Ascending aorta (tissue), 2 donors: Measurements from ENCODE around the gene ZSWIM3. TPM values are rescaled to one million over a fixed set of nuclear protein-coding genes. Genes with fewer than 3 reads are reported as not detected.
"Not testable (repeated sequence)": the region's sequence is repeated elsewhere in the genome, so short reads cannot be mapped to it uniquely, and the experiment has no call there.

Source experiments
- DNase-seq, 2 donors: peaks; one replicate each; pipeline ENCODE4 v3.0.0-alpha.2; 2019; ENCODE audit warnings: low spot score in 2 of 2
- H3K27ac ChIP-seq, 2 donors: fragments of 200-600 bp; sonication (generic); one replicate each; pipeline ENCODE4 v1.5.1; 2016 to 2017; ENCODE audit warnings: mild to moderate bottlenecking in 1 of 2
- H3K27me3 ChIP-seq: fragments of 200-600 bp; sonication (generic); one replicate; pipeline ENCODE4 v1.5.1; 2017
- H3K36me3 ChIP-seq, 2 donors: fragments of 200-600 bp; sonication (generic); one replicate each; pipeline ENCODE4 v1.5.1; 2016
- H3K4me1 ChIP-seq, 2 donors: fragments of 200-600 bp; sonication (generic); one replicate each; pipeline ENCODE4 v1.5.1; 2016 to 2017; ENCODE audit warnings: mild to moderate bottlenecking in 1 of 2
- H3K4me3 ChIP-seq, 2 donors: fragments of 200-600 bp; sonication (generic); one replicate each; pipeline ENCODE4 v1.5.1; 2016 to 2017; ENCODE audit warnings: mild to moderate bottlenecking in 1 of 2
- H3K9me3 ChIP-seq, 2 donors: fragments of 200-600 bp; sonication (generic); one replicate each; pipeline ENCODE4 v1.5.1; 2016
- CTCF ChIP-seq, 3 experiments: fragments of 200-600 bp in 2 of 3; fragments of 450-650 bp in 1 of 3; sonication (generic) in 2 of 3; IDR thresholded peaks; one replicate each; pipeline ENCODE4 v1.5.1; 2016 to 2019; ENCODE audit warnings: antibody characterized with exemption in 3 of 3, mild to moderate bottlenecking in 1 of 3, moderate library complexity in 1 of 3
- intact Hi-C: fragments of 100-400 bp; cut with DNase I; formaldehyde crosslinking; loops from one replicate; pipeline ENCODE4 v1.15.1; 2023
- total RNA-seq: library from RNA; depleted of rRNA; stranded (reverse); fragments of >200 nt; gene quantifications from one replicate; pipeline ENCODE4 v1.1.0, GENCODE V29; 2016

Gene ZSWIM3
- total RNA-seq, 1 donor from 2014 or later = 6.8 TPM

DNA sequence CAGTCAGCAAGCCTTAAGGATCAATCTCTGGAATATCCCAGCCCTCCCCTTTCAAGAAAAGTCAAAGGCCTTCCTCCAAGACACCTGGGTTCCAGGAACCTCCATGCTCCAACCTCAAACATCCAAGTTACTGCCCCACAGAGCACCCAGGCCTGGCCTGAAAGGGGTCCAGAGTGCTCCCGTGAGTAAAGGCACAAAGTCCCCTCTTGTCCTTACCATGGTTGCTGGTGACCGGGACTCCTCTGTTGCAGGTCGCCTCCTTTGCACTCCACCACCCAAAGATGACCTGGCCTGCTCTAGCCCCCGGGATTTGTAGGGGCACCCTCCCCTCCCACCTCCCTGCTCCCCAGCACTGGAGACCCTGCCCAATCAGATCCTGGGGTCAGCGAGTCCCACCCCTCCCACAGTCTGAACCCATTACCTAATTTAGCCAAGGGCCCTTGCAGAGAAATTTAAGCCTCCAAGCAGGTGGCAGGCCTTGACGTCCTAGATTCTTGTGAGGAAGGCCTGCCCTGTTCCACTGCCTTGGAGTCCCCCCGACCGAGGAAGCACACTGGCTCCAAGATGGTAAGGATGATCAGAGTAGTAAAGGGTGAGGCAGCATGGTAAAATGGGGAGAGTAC lies 30.3 kb upstream of the ZSWIM3 start, which contains the start of gene TNNC2:
Gene TNNC2, minus strand, starts transcription at position 283 of the 623 bp plus-strand sequence. Its CDS starts 64 bp downstream, at position 219.
- Histone ChIP-seq H3K4me3 (no peak within 1 kb of the TSS), H3K4me1 (peaks cover 15 to 45% of the 10 kb centered on the region in 2 donors), H3K36me3 (no peaks in the 10 kb centered on the region), H3K27me3 (no peaks in the 10 kb centered on the region), H3K9me3 (no peaks in the 10 kb centered on the region), H3K27ac (peak within 1 kb of the TSS; percentile 84 to 92)
- DNase-seq = no peak
- intact Hi-C loops = no loop called here
- no peak for TF ChIP-seq CTCF (IDR thresholded peaks at IDR 0.05)

DNA sequence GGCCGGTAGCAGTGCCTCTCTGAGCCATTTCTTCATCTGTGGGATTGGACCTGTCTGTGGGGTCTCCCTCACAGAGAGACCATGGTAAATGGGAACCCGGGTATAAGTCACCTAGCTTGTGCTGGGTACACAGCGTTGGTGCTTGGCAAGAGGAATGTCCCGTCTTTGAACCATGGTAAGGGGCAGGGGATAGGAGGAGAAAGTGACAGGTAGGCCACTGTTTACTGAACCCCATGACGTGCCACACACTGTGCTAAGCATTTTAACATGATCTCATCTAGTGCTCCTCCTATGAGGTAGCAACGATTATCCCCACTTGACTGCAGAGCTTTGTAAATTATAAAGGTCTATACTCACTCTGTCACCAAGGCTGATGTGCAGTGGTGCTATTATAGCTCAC lies 29.7 kb upstream of the ZSWIM3 start:
- Histone ChIP-seq H3K27me3 (no peaks in the 10 kb centered on the region), H3K36me3 (no peaks in the 10 kb centered on the region), H3K27ac (peak overlapping the region; percentile 84 to 92), H3K4me3 (no peak overlapping the region), H3K9me3 (no peaks in the 10 kb centered on the region), H3K4me1 (peaks cover 17 to 45% of the 10 kb centered on the region in 2 donors)
- no peak for TF ChIP-seq CTCF (IDR thresholded peaks at IDR 0.05)
- intact Hi-C loops = no loop called here
- no peak for DNase-seq

GRCh38 chr20:45828589-45828988 lies 28.8 kb upstream of the ZSWIM3 start:
- intact Hi-C loops = no loop called here
- H3K36me3 ChIP-seq = no peaks in the 10 kb centered on the region
- peak in 1 of 2 donors; percentile 81 for DNase-seq
- H3K27me3 ChIP-seq = no peaks in the 10 kb centered on the region
- H3K9me3 ChIP-seq = no peaks in the 10 kb centered on the region
- H3K27ac ChIP-seq = peak overlapping the region; percentile 84 to 92
- no peak overlapping the region for H3K4me3 ChIP-seq
- TF ChIP-seq CTCF (IDR thresholded peaks at IDR 0.05) = no peak
- peaks cover 22 to 44% of the 10 kb centered on the region in 2 donors for H3K4me1 ChIP-seq

DNA sequence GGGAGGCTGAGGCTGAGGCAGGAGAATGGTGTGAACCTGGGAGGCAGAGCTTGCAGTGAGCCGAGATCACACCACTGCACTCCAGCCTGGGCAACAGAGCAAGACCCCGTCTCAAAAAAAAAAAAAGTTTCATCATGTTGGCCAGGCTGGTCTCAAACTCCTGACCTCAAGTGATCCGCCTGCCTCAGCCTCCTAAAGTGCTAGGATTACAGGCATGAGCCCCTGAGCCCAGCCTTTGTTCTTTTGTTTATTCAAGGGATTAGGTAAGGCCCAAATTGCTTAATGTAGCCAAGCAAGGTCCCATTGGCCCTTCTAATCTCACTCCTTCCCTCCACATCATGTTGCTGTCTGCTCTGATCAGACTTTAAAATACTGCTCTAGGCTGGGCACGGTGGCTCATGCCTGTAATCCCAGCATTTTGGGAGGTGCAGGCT lies 27.7 kb upstream of the ZSWIM3 start:
- DNase-seq, H3K36me3 ChIP-seq, H3K4me3 ChIP-seq, intact Hi-C loops, H3K9me3 ChIP-seq, H3K27me3 ChIP-seq: not testable (repeated sequence)
- Histone ChIP-seq H3K4me1 (peaks cover 26 to 41% of the 10 kb centered on the region in 2 donors), H3K27ac (peak overlapping the region; percentile 84 to 92)

GRCh38 chr20:45832619-45833018 lies 24.8 kb upstream of the ZSWIM3 start:
- H3K36me3 ChIP-seq = no peaks in the 10 kb centered on the region
- H3K4me3 ChIP-seq = peak overlapping the region; percentile 60 to 92
- H3K27me3 ChIP-seq = no peaks in the 10 kb centered on the region
- intact Hi-C loops = no loop called here
- H3K27ac ChIP-seq = peak overlapping the region; percentile 96 to 97
- DNase-seq = no peak
- no peaks in the 10 kb centered on the region for H3K9me3 ChIP-seq
- TF ChIP-seq CTCF (IDR thresholded peaks at IDR 0.05) = no peak
- H3K4me1 ChIP-seq = peaks cover 27 to 44% of the 10 kb centered on the region in 2 donors

DNA sequence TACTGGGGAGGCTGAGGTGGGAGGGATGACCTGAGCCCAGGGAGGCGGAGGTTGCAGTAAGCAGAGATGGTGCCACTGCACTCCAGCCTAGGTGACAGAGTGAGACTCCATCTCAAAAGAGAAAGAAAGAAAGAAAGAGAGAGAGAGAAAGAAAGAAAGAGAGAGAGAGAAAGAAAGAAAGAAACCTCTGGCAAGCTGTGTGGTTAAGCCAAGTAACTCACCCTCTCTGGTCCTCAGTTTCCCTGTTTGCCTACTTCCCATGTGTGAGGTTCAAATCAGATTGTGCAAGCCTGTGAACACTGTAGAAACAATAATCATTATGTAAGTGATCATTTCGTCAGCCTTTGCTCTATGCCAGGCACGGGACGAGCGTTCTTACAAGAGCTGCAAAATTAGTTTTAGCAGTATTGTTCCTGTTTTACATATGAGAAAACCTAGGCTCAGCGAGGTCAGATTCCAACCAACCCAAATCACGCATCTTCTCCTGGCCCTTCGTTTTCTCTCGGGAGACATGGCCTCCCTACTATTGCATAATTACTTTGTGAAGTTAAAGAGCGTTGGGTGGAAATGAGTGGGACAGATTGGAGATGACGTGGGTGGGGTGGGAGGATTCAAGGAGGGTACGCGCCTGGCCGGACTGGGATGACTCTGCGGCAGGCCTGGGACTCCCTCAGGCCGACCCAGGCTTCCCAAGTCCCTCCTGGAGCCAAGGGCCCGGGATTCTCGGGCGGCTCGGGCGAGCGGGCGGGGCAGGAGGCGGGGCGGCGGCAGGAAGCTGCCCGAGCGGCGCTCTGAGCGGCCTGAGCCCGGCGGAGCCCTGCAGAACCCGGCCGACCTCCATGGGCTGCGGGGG lies 24.2 kb upstream of the ZSWIM3 start, which contains the start of gene SNX21:
Gene SNX21, plus strand, starts transcription at position 770 of the 853 bp plus-strand sequence. CDS start 121 bp downstream, outside the sequence.
- Histone ChIP-seq H3K27me3 (no peaks in the 10 kb centered on the region), H3K36me3 (peaks cover 1 to 3% of the 10 kb centered on the region in 2 donors), H3K27ac (peak within 1 kb of the TSS; percentile 96 to 97), H3K9me3 (no peaks in the 10 kb centered on the region), H3K4me3 (peak within 1 kb of the TSS; percentile 60 to 92), H3K4me1 (peaks cover 27 to 39% of the 10 kb centered on the region in 2 donors)
- intact Hi-C loops = no loop called here
- DNase-seq = peak; percentile 56 to 95
- no peak for TF ChIP-seq CTCF (IDR thresholded peaks at IDR 0.05)
